CD1c-positive myeloid dendritic cell (primary cell): Measurements from ENCODE around the gene GPR152.
"Not testable (repeated sequence)": the region's sequence is repeated elsewhere in the genome, so short reads cannot be mapped to it uniquely, and the experiment has no call there.

Experiments
- DNase-seq: peaks from one replicate; pipeline ENCODE4 v3.0.0-alpha.2; 2016; ENCODE audit errors: extremely low spot score

GPR152 gene

GRCh38 chr11:67489203-67489884, 36.8 kb upstream of the GPR152 start:
- DNase-seq, result no peak

- no peak for DNase-seq
These were observed 34.1 kb upstream of the GPR152 start for GRCh38 chr11:67486481-67487195.

GRCh38 chr11:67485873-67486361, 33.4 kb upstream of the GPR152 start:
- not testable (repeated sequence) for DNase-seq

- peak; percentile 73 for DNase-seq
These were observed 32.4 kb upstream of the GPR152 start for GRCh38 chr11:67484847-67485311.

- peak; percentile 34 for DNase-seq
These were observed 31.5 kb upstream of the GPR152 start for GRCh38 chr11:67483831-67484665.

- peak; percentile 99 for DNase-seq
These were observed 30.6 kb upstream of the GPR152 start, which contains the start of gene AIP for GRCh38 chr11:67482827-67483798. TSS of gene AIP (plus strand) at chr11:67483026. CDS start at chr11:67483159, 133 bp downstream.

- peak; percentile 82 for DNase-seq
These were observed 29.8 kb upstream of the GPR152 start for GRCh38 chr11:67482275-67482826.

GRCh38 chr11:67477344-67478050, 25.0 kb upstream of the GPR152 start:
- not testable (repeated sequence) for DNase-seq

- DNase-seq, result not testable (repeated sequence)
These were observed 24.2 kb upstream of the GPR152 start for GRCh38 chr11:67476692-67477091.

GRCh38 chr11:67472882-67473281, 20.4 kb upstream of the GPR152 start:
- DNase-seq, result no peak

GRCh38 chr11:67470337-67471002, 17.9 kb upstream of the GPR152 start:
- peak; percentile 46 for DNase-seq

- no peak for DNase-seq
These were observed 16.9 kb upstream of the GPR152 start for GRCh38 chr11:67469508-67469811.

GRCh38 chr11:67468759-67469507, 16.4 kb upstream of the GPR152 start, which contains the start of gene TMEM134:
TSS of gene TMEM134 (minus strand) at chr11:67469251. CDS start at chr11:67469192, 59 bp downstream.
- peak; percentile 94 for DNase-seq

GRCh38 chr11:67468456-67468758, 15.9 kb upstream of the GPR152 start:
- DNase-seq, result no peak

GRCh38 chr11:67468056-67468455, 15.5 kb upstream of the GPR152 start:
- no peak for DNase-seq

- DNase-seq, result no peak
These were observed 14.6 kb upstream of the GPR152 start for GRCh38 chr11:67466962-67467771.

- no peak for DNase-seq
These were observed 13.8 kb upstream of the GPR152 start for GRCh38 chr11:67466367-67466766.

GRCh38 chr11:67465530-67465929, 13.0 kb upstream of the GPR152 start:
- DNase-seq, result not testable (repeated sequence)
